MM.1S (cell line): ENCODE data around the gene CCDC172.
"Not testable (repeated sequence)": the region's sequence is repeated elsewhere in the genome, so short reads cannot be mapped to it uniquely, and the experiment has no call there.

ENCODE experiments used
- DNase-seq: peaks from one replicate; pipeline ENCODE4 v3.0.0-alpha.2; 2015
- H2AFZ ChIP-seq: fragments of 300-600 bp; sonication (generic); 2 replicates; pipeline ENCODE4 v1.6.0; 2016; ENCODE audit warnings: antibody characterized with exemption, low read length
- H3F3A ChIP-seq: fragments of 300-600 bp; sonication (generic); 2 replicates; pipeline ENCODE4 v1.6.1; 2016; ENCODE audit warnings: mild to moderate bottlenecking, antibody characterized with exemption, low read length, moderate library complexity, mixed read lengths; ENCODE audit not compliant: insufficient read depth
- H3K27ac ChIP-seq: fragments of 300-600 bp; sonication (generic); 2 replicates; pipeline ENCODE4 v1.5.1; 2016; ENCODE audit warnings: mild to moderate bottlenecking, low read length
- H3K27me3 ChIP-seq: fragments of 300-600 bp; sonication (generic); replicated peaks from 2 replicates; pipeline ENCODE4 v1.6.0; 2016; ENCODE audit warnings: low read length; ENCODE audit not compliant: insufficient read depth
- H3K36me3 ChIP-seq: fragments of 300-600 bp; sonication (generic); replicated peaks from 2 replicates; pipeline ENCODE4 v1.6.1; 2016; ENCODE audit warnings: mild to moderate bottlenecking, low read length, mixed read lengths; ENCODE audit not compliant: insufficient read depth
- H3K4me1 ChIP-seq: fragments of 300-600 bp; sonication (generic); 2 replicates; pipeline ENCODE4 v1.6.1; 2016; ENCODE audit warnings: low read length, mixed read lengths
- H3K4me2 ChIP-seq: fragments of 300-600 bp; sonication (generic); 2 replicates; pipeline ENCODE4 v1.6.0; 2016; ENCODE audit warnings: low read depth, low read length
- H3K4me3 ChIP-seq: fragments of 300-600 bp; sonication (generic); 2 replicates; pipeline ENCODE4 v1.5.1; 2016; ENCODE audit warnings: low read length, mixed read lengths
- H3K79me2 ChIP-seq: fragments of 300-600 bp; sonication (generic); 2 replicates; pipeline ENCODE4 v1.6.1; 2016; ENCODE audit warnings: mixed run types, low read length, mixed read lengths
- H3K9ac ChIP-seq: fragments of 300-600 bp; sonication (generic); 2 replicates; pipeline ENCODE4 v1.6.1; 2016; ENCODE audit warnings: low read length, mixed read lengths
- H3K9me2 ChIP-seq: fragments of 300-600 bp; sonication (generic); replicated peaks from 2 replicates; pipeline ENCODE4 v1.6.1; 2016; ENCODE audit warnings: mild to moderate bottlenecking, low read length, mixed read lengths; ENCODE audit not compliant: insufficient read depth
- H3K9me3 ChIP-seq: fragments of 300-600 bp; sonication (generic); replicated peaks from 2 replicates; pipeline ENCODE4 v1.6.1; 2016; ENCODE audit warnings: mild to moderate bottlenecking, low read length, mixed read lengths; ENCODE audit not compliant: insufficient read depth
- H4K20me1 ChIP-seq: fragments of 300-600 bp; sonication (generic); 2 replicates; pipeline ENCODE4 v1.6.1; 2016; ENCODE audit warnings: mild to moderate bottlenecking, low read length, moderate library complexity, mixed read lengths; ENCODE audit not compliant: insufficient read depth
- CTCF ChIP-seq: fragments of 300-600 bp; sonication (generic); IDR thresholded peaks from 2 replicates; pipeline ENCODE4 v1.5.1; 2016; ENCODE audit warnings: antibody characterized with exemption, low read length, mixed read lengths
- EZH2 ChIP-seq: fragments of 300-600 bp; sonication (generic); optimal IDR thresholded peaks from 2 replicates; pipeline ENCODE3; 2017; ENCODE audit warnings: low read depth, mild to moderate bottlenecking, antibody characterized with exemption, low read length, mixed read lengths
- EZH2phosphoT487 ChIP-seq: fragments of 300-600 bp; sonication (generic); IDR thresholded peaks from 2 replicates; pipeline ENCODE4 v1.6.1; 2018; ENCODE audit warnings: antibody characterized with exemption, low read length

CCDC172 gene

GRCh38 chr10:116385994-116386809 lies 62.0 kb downstream of the CCDC172 start:
- no peaks in the 10 kb centered on the region for H3K79me2 ChIP-seq
- peak; percentile 34 for DNase-seq
- H3K9ac ChIP-seq: no peak overlapping the region
- H2AFZ ChIP-seq: no peak overlapping the region
- no peaks in the 10 kb centered on the region for H3K27me3 ChIP-seq
- no peak overlapping the region for H3K27ac ChIP-seq
- H3K36me3 ChIP-seq: no peaks in the 10 kb centered on the region
- H3F3A ChIP-seq: no peaks in the 10 kb centered on the region
- no peak overlapping the region for H3K4me2 ChIP-seq
- H3K9me2 ChIP-seq: no peaks in the 10 kb centered on the region
- TF ChIP-seq CTCF (peak; percentile 48), EZH2 (no peak)
- no peaks in the 10 kb centered on the region for H4K20me1 ChIP-seq
- no peaks in the 10 kb centered on the region for H3K4me1 ChIP-seq
- no peaks in the 10 kb centered on the region for H3K9me3 ChIP-seq
- no peak overlapping the region for H3K4me3 ChIP-seq

GRCh38 chr10:116393246-116393831 lies 69.1 kb downstream of the CCDC172 start:
- H3K36me3 ChIP-seq, H3K4me2 ChIP-seq, H3K4me1 ChIP-seq, H3K9me2 ChIP-seq, H3K9ac ChIP-seq, H3K4me3 ChIP-seq, H2AFZ ChIP-seq, H3K9me3 ChIP-seq, H3K27me3 ChIP-seq, H4K20me1 ChIP-seq, H3K79me2 ChIP-seq, H3F3A ChIP-seq, DNase-seq, H3K27ac ChIP-seq: not testable (repeated sequence)

GRCh38 chr10:116395223-116395985 lies 71.2 kb downstream of the CCDC172 start:
- TF ChIP-seq EZH2 (no peak), EZH2phosphoT487 (no peak)
- Histone ChIP-seq H3F3A (no peaks in the 10 kb centered on the region), H2AFZ (no peak overlapping the region), H3K4me1 (no peaks in the 10 kb centered on the region), H3K9ac (no peak overlapping the region), H3K9me3 (no peaks in the 10 kb centered on the region), H3K79me2 (no peaks in the 10 kb centered on the region), H3K27ac (no peak overlapping the region), H4K20me1 (no peaks in the 10 kb centered on the region), H3K9me2 (no peaks in the 10 kb centered on the region), H3K4me2 (no peak overlapping the region), H3K27me3 (no peaks in the 10 kb centered on the region), H3K4me3 (no peak overlapping the region), H3K36me3 (no peaks in the 10 kb centered on the region)
- DNase-seq: no peak

- TF ChIP-seq CTCF (no peak), EZH2phosphoT487 (no peak), EZH2 (no peak)
- no peaks in the 10 kb centered on the region for H3K36me3 ChIP-seq
- H3K9me2 ChIP-seq: no peaks in the 10 kb centered on the region
- no peak overlapping the region for H3K4me3 ChIP-seq
- no peaks in the 10 kb centered on the region for H3K9me3 ChIP-seq
- H3K9ac ChIP-seq: no peak overlapping the region
- H3K27me3 ChIP-seq: no peaks in the 10 kb centered on the region
- no peaks in the 10 kb centered on the region for H3K4me1 ChIP-seq
- H2AFZ ChIP-seq: no peak overlapping the region
- DNase-seq: no peak
- H4K20me1 ChIP-seq: no peaks in the 10 kb centered on the region
- no peaks in the 10 kb centered on the region for H3F3A ChIP-seq
- H3K27ac ChIP-seq: no peak overlapping the region
- no peak overlapping the region for H3K4me2 ChIP-seq
- H3K79me2 ChIP-seq: no peaks in the 10 kb centered on the region
Observed at GRCh38 chr10:116398224-116398623, 74.0 kb downstream of the CCDC172 start.
